HG02571 (cell line): Measurements from ENCODE around the gene FADS3.

Experiments used
- ATAC-seq: cut with Tn5 transposase; IDR thresholded peaks from one replicate; pipeline ENCODE4 v1.9.1; 2021; ENCODE audit warnings: mild to moderate bottlenecking, moderate library complexity; ENCODE audit not compliant: unreplicated experiment

FADS3 gene

DNA sequence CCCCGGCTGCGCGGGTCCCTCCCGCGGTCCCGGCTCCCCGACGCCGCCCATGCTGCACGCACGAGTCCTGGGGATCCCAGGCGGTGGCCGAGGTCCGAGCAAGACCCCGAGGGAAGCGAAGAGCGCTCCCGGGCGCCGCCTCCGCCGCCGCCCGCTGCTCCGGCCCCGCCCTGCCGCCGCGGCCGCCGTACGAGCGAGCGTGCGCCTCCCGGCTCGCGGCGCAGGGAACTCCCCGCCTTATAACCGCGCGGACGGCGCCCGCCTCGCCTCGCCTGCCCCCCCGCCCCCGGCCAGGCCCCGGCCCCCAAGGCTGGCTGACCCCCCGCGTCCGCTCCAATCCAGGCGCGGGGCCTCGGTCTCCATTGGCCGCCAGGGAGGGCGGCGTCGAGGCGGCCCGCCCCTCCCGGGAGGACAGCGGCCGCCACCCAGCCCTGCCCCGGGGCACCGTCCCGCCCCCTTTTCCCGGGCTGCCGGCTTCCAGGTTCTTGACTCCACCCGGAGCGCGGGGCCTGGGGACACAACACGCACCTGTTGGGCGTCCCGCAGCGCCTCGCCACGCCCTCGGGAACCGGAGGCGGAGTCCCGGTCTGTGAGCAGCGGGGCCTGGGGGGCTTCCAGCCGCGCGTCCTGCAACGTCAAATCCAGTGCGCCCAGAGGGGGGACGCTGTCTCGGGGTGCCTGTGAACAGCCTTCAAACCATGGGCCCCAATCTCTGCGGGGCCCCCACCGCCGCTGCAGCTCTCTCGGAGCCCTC, at the start of gene FADS3:
Gene FADS3 (minus strand): TSS at position 215 of the 754 bp plus-strand sequence. CDS start 164 bp downstream, at position 51.
- ATAC-seq: peak; percentile 70

DNA sequence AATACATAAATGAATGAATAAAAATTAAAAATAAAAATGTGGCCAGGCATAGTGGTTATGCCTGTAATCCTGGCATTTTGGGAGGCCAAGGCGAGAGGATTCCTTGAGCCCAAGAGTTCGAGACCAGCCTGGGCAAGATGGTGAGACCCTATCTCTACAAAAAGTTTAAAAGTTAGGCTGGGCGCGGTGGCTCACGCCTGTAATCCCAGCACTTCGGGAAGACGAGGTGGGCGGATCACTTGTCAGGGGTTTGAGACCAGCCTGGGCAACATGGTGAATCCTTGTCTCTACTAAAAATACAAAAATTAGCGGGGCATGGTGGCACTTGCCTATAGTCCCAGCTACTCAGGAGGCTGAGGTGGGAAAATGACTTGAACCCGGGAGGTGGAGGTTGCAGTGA, 49.1 kb upstream of the FADS3 start:
- no peak for ATAC-seq

DNA sequence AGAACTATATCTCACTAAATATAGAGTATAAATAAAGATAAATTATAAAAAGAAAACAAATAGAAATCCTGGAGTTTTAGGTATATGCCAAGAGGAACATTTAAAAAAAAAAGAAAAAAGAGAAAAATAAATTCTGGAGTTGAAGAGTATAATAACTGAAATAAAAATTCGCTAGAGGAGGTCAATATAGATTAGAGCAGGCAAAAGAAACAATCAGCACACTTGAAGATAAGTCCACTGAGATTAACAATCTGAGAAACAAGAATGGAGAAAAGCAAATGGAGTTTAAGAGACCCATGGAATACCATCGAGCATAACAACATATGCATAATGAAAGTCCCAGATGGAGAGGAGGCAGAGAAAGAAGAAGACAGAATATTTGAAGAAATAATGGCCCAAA, 44.5 kb upstream of the FADS3 start:
- no peak for ATAC-seq

DNA sequence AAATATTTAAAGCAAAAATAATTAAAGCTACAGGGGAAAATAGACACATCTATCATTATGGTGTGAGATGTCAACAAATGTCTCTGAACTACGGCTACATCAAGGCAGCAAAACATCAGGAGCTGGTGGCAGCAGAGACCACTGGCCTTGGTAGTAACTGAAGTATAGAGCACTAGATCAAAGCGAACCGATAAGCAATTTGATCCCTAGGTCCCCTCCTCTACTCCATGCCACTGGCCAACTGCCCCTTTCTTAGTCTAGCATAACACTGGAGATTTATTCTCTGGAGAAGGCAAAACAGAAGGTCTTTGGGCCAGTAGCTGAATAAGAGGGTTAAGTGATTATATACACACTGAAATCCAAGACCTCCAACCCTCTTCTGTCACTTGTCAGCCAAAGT, 39.6 kb upstream of the FADS3 start:
- ATAC-seq: no peak

DNA sequence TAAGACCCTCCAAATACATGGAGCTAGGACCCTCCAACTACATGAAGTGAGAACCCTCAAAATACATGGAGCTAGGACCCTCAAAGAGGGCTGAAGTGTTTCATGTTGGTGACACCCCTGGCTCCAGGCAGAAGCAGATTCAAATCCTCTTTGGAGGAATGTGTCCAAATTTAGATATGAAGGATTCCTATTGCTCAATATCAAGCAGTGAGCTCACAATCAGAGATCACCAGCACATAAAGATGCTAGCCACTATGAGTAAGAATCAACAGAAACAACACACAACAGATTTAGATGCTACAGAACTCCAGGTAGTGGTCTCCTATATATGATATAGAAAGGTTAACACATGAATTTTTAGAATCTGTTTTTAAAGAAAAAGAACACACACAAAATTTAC, 37.3 kb upstream of the FADS3 start:
- no peak for ATAC-seq

- no peak for ATAC-seq
Measured at GRCh38 chr11:61927501-61927900, 36.2 kb upstream of the FADS3 start.

- ATAC-seq: no peak
Measured at GRCh38 chr11:61926235-61926634, 34.9 kb upstream of the FADS3 start.

GRCh38 chr11:61925736-61926135, 34.4 kb upstream of the FADS3 start:
- ATAC-seq: no peak

GRCh38 chr11:61924064-61924455, 32.7 kb upstream of the FADS3 start:
- no peak for ATAC-seq

DNA sequence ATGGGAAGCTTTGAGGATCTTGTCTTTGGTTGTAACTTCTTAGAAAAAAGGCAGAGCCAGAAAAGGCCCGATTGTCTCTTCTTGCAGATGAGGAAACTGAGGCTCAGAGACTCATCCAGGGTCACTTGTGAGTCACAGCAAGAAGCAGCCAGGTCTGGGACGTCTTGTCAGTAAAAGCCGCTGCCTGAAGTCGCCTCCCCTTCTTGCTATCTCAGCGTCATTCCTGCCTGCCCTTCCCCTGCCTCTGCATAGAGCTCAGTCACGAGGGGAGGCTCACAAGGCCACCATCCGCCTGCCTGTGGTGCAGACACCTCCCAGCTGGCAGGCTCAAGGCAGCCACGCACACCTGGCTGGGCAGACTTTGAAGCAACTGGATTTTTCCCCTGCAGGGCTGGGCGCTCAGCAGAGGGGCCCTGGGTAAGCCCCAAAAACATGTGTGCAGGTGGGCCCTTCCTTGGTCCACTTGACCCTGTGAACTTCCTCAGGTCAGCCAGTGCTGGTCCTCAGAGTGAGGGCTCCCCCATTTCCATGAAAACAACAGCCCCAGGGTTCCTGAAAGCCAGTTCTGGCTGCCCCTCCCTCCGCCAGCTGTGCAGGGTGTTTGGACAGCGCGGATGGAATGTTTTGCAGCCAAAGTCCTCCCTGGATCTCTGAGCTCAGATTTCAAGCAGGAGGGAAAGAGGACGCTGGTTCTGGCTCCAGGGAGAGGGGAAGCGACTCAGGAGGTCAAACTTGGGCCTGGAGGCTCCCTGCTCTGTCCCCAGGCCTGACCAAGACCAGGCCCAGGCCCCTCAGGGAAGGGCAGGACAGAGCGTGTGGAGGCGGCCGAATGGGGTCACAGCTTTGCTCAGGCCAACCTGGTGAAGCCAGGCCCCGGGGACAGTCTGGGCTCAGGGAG, 32.1 kb upstream of the FADS3 start:
- no peak for ATAC-seq

DNA sequence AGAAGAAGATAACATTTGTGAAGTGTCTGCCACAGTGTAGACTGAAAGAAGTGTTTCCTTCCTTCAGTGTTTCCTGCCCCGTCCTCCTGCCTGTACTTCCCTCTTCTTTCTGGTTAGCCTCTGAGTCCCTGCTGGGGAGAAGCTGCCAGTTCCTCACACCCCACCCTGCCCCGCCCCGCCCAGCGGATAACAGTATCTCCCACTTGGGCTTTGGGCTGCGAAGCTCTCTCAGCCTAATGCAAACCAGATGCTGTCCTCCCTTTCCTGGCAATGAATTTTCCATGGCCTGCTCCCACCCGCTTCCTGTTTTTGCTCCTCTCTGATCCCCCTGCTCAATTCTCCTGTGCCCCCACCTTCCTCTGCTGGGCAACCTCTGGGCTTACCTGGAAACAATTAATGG, 31.2 kb upstream of the FADS3 start:
- no peak for ATAC-seq

- ATAC-seq: no peak
Measured at GRCh38 chr11:61921446-61921845, 30.1 kb upstream of the FADS3 start.

GRCh38 chr11:61919705-61920631, 28.6 kb upstream of the FADS3 start:
- ATAC-seq: no peak

GRCh38 chr11:61918938-61919704, 27.8 kb upstream of the FADS3 start:
- no peak for ATAC-seq

GRCh38 chr11:61918251-61918937, 27.0 kb upstream of the FADS3 start:
- ATAC-seq: no peak

DNA sequence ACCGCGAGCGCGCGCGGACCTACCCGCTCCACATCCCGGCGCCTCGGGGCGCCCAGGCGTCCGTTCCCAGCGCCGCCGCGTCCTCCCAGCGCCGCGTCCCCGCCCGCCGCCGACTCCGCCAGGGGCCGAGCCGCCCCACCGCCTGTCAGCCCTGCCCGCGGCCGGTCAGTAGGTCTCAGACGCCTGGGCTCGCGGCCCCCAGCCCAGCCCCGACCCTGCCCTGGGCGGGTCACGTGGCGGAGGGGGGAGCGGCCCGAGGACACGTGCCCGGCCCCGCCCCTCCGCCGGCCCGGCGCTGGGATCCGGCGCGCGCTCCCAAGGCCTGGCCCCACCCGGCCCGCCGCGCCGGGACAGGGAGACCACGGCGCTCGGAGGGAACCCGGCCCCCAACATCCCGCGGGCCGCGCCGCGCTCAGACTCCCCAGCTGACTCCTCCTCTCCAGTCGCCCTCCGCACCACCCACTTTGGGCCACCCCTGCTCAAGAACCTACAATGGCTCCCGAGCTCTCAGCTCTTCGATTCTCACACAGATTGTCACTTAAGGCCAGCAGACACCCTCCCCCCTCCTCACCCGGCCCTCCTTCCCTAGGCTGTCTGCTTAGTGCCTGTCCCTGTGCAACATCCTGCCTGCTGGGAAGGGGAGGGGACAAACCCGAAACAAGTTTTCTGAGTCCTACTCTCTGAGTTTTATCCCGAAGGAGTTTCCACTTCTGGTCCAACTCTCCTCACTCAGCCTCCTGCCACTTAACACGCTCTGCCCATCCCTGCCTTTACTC, 26.2 kb upstream of the FADS3 start, which contains the start of gene RAB3IL1:
Gene RAB3IL1 (minus strand): TSS at position 233 of the 776 bp plus-strand sequence. CDS start 199 bp downstream, at position 34.
- no peak for ATAC-seq

DNA sequence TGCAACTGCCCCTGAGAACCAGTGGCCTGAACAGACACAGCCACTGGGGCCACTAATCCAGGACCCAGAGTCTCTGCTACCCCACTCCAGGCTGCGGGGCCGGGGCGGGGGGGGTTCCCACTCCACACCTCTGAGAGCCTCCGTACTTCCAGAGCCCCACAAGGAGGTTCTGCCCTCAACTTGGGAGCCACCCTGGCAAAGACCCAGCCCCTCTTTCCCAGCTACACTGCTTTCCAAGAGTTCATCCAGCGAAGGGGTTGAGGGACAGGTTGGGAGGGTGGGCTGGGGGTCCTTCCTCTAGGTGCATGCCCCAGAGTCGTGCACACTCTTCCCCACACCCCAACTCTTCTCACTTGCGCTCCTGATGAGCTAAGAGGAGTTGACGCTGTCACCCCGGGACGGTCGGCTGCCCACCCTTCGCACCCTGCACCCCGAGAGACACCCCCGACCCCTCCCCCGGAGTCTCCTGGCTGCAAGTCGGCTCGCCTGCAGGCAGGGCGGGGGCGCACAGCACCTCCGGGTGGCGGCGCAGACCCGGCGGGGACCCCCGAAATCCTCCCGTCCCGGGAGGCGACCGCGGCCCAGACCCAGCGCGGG, 25.5 kb upstream of the FADS3 start:
- ATAC-seq: no peak

- no peak for ATAC-seq
Measured at GRCh38 chr11:61914471-61915171, 23.3 kb upstream of the FADS3 start.
